GM12878 (cell line): Measurements from ENCODE around the gene SLC44A3.

Experiments
- EP300 ChIP-seq, 2 experiments: fragments of 150-350 bp in 1 of 2; IDR thresholded peaks; 2 replicates each; pipeline ENCODE4 v1.6.1; 2011 to 2012; ENCODE audit warnings: low read depth in 2 of 2, low read length in 2 of 2, borderline replicate concordance in 1 of 2, improper control_type of control experiment in 1 of 2, inconsistent platforms in 1 of 2; ENCODE audit not compliant: control insufficient read depth in 1 of 2
- PML ChIP-seq: IDR thresholded peaks from 2 replicates; pipeline ENCODE4 v1.6.1; 2012; ENCODE audit warnings: low read length, inconsistent platforms
- TF ChIP-seq, protein P1 (sequence below), 3 experiments: IDR thresholded peaks in 2 of 3; conservative IDR thresholded peaks in 1 of 3; 2 replicates each; pipeline ENCODE4 v1.5.1; 2011; ENCODE audit warnings: low read depth in 3 of 3, low read length in 3 of 3, mild to moderate bottlenecking in 3 of 3, control low read depth in 2 of 3, moderate library complexity in 2 of 3, inconsistent platforms in 1 of 3, mixed read lengths in 1 of 3; ENCODE audit not compliant: control insufficient read depth in 2 of 3, insufficient read depth in 1 of 3; ENCODE audit errors: extremely low read depth in 1 of 3

DNA sequence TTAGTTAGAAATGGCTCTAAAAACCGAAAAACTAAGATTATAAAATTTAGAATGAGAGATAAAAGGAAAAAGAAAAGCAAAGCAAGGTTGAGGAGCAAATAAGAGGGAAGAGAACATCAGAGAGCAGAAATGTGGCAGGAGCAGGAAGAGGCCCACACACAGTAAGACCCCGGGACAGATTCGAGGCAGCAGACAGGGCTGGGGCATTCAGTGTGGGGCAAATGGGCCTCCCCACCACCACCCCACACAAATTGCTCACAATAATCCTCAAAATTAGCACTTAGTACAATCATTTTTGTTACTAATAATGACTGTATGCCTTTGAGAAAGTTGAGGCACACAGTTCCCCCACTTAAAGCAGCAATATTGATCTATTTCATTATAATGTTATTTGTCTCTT, 17.1 kb upstream of the SLC44A3 start:
- TF ChIP-seq PML (no peak), EP300 (IDR thresholded peaks at IDR 0.05; ENCODE audit: borderline replicate concordance in 1 of 2, control insufficient read depth in 1 of 2, low read depth in 2 of 2, low read length in 2 of 2) (no peak)
- TF ChIP-seq, protein P1, sequence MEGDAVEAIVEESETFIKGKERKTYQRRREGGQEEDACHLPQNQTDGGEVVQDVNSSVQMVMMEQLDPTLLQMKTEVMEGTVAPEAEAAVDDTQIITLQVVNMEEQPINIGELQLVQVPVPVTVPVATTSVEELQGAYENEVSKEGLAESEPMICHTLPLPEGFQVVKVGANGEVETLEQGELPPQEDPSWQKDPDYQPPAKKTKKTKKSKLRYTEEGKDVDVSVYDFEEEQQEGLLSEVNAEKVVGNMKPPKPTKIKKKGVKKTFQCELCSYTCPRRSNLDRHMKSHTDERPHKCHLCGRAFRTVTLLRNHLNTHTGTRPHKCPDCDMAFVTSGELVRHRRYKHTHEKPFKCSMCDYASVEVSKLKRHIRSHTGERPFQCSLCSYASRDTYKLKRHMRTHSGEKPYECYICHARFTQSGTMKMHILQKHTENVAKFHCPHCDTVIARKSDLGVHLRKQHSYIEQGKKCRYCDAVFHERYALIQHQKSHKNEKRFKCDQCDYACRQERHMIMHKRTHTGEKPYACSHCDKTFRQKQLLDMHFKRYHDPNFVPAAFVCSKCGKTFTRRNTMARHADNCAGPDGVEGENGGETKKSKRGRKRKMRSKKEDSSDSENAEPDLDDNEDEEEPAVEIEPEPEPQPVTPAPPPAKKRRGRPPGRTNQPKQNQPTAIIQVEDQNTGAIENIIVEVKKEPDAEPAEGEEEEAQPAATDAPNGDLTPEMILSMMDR (IDR thresholded peaks at IDR 0.05 in 2 of 3, conservative IDR thresholded peaks at IDR 0.05 in 1 of 3; ENCODE audit: control insufficient read depth in 2 of 3, extremely low read depth in 1 of 3, insufficient read depth in 1 of 3, low read depth in 3 of 3, low read length in 3 of 3) = no peak
